PFSK-1 (cell line): ENCODE data around the gene DPP6.

ENCODE experiments used
- FOXP2 ChIP-seq: optimal IDR thresholded peaks from 2 replicates; pipeline ENCODE3; 2011; ENCODE audit warnings: borderline replicate concordance, control low read depth, inconsistent platforms; ENCODE audit not compliant: insufficient read depth; ENCODE audit errors: extremely low read length, extremely low read depth
- POLR2AphosphoS5 ChIP-seq: IDR thresholded peaks from 2 replicates; pipeline ENCODE4 v1.6.1; 2012; ENCODE audit warnings: low read depth, mild to moderate bottlenecking, control low read depth, low read length, moderate library complexity
- REST ChIP-seq, 2 experiments: IDR thresholded peaks; 2 replicates each; pipeline versions ENCODE4 v1.6.1 to v1.8.0; 2011 to 2012; ENCODE audit warnings: low read depth in 2 of 2, low read length in 2 of 2, control low read depth in 1 of 2, inconsistent platforms in 1 of 2, mild to moderate bottlenecking in 1 of 2, moderate library complexity in 1 of 2; ENCODE audit not compliant: insufficient read depth in 1 of 2
- SIN3A ChIP-seq: IDR thresholded peaks from 2 replicates; pipeline ENCODE4 v1.6.1; 2012; ENCODE audit warnings: mild to moderate bottlenecking, low read length, moderate library complexity, borderline replicate concordance; ENCODE audit not compliant: insufficient read depth
- TAF1 ChIP-seq: IDR thresholded peaks from 2 replicates; pipeline ENCODE4 v1.6.1; 2012; ENCODE audit warnings: low read length, control low read depth, borderline replicate concordance; ENCODE audit not compliant: insufficient read depth

DPP6 gene

GRCh38 chr7:154695836-154696235 is 643.6 kb downstream of the DPP6 start:
- TF ChIP-seq TAF1, result no peak
- TF ChIP-seq REST (IDR thresholded peaks at IDR 0.05; ENCODE audit: insufficient read depth in 1 of 2, low read depth in 2 of 2, low read length in 2 of 2), result no peak
- TF ChIP-seq SIN3A, result no peak
- TF ChIP-seq FOXP2, result no peak
- no peak for TF ChIP-seq POLR2AphosphoS5

- no peak for TF ChIP-seq TAF1
- no peak for TF ChIP-seq POLR2AphosphoS5
- no peak for TF ChIP-seq SIN3A
- no peak for TF ChIP-seq REST (IDR thresholded peaks at IDR 0.05; ENCODE audit: insufficient read depth in 1 of 2, low read depth in 2 of 2, low read length in 2 of 2)
- no peak for TF ChIP-seq FOXP2
Measured at GRCh38 chr7:154696556-154696955, 644.4 kb downstream of the DPP6 start.

GRCh38 chr7:154698726-154699291 is 646.6 kb downstream of the DPP6 start:
- TF ChIP-seq TAF1, result no peak
- no peak for TF ChIP-seq SIN3A
- TF ChIP-seq FOXP2, result no peak
- no peak for TF ChIP-seq POLR2AphosphoS5
- no peak for TF ChIP-seq REST (IDR thresholded peaks at IDR 0.05; ENCODE audit: insufficient read depth in 1 of 2, low read depth in 2 of 2, low read length in 2 of 2)

- TF ChIP-seq FOXP2, result no peak
- TF ChIP-seq SIN3A, result no peak
- TF ChIP-seq POLR2AphosphoS5, result no peak
- no peak for TF ChIP-seq TAF1
- TF ChIP-seq REST (IDR thresholded peaks at IDR 0.05; ENCODE audit: insufficient read depth in 1 of 2, low read depth in 2 of 2, low read length in 2 of 2), result no peak
Measured at GRCh38 chr7:154699417-154699816, 647.2 kb downstream of the DPP6 start.
